Neuronal stem cell (in vitro differentiated cells): ENCODE data around the gene ATP5F1B.

Experiments
- DNase-seq: peaks from one replicate; pipeline ENCODE4 v3.0.0-alpha.2; 2013; ENCODE audit warnings: low spot score
- H2AFZ ChIP-seq: one replicate; pipeline ENCODE4 v1.6.1; 2013; ENCODE audit warnings: mild to moderate bottlenecking, low read length, inconsistent platforms
- H2AK5ac ChIP-seq: 2 replicates; pipeline ENCODE4 v1.6.1; 2013; ENCODE audit warnings: low read depth, mild to moderate bottlenecking, inconsistent platforms, low read length, moderate library complexity, mixed read lengths
- H2BK120ac ChIP-seq: 2 replicates; pipeline ENCODE4 v1.6.1; 2013; ENCODE audit warnings: low read depth, mild to moderate bottlenecking, inconsistent platforms, low read length, moderate library complexity, mixed read lengths
- H2BK12ac ChIP-seq: one replicate; pipeline ENCODE4 v1.6.1; 2013; ENCODE audit warnings: low read length, inconsistent platforms
- H2BK15ac ChIP-seq: 2 replicates; pipeline ENCODE4 v1.6.1; 2013; ENCODE audit warnings: mild to moderate bottlenecking, low read length, inconsistent platforms, mixed read lengths
- H2BK5ac ChIP-seq: one replicate; pipeline ENCODE4 v1.6.1; 2013; ENCODE audit warnings: inconsistent platforms, mild to moderate bottlenecking, low read length, moderate library complexity
- H3K14ac ChIP-seq: one replicate; pipeline ENCODE4 v1.6.1; 2013; ENCODE audit warnings: low read length, inconsistent platforms
- H3K18ac ChIP-seq: 2 replicates; pipeline ENCODE4 v1.6.1; 2013; ENCODE audit warnings: low read length, inconsistent platforms
- H3K23ac ChIP-seq: 2 replicates; pipeline ENCODE4 v1.6.1; 2013; ENCODE audit warnings: low read depth, mild to moderate bottlenecking, mixed read lengths, low read length, inconsistent platforms; ENCODE audit not compliant: poor library complexity
- H3K27ac ChIP-seq: replicated peaks from 3 replicates; pipeline ENCODE4 v1.5.1; 2013; ENCODE audit warnings: low read length, inconsistent platforms
- H3K27me3 ChIP-seq, 3 experiments: 2 replicates each; pipeline ENCODE4 v1.6.1; 2013; ENCODE audit warnings: low read length in 3 of 3, mild to moderate bottlenecking in 2 of 3, inconsistent platforms in 1 of 3, low read depth in 1 of 3, mixed read lengths in 1 of 3, moderate library complexity in 1 of 3; ENCODE audit not compliant: control insufficient read depth in 3 of 3, insufficient read depth in 3 of 3
- H3K36me3 ChIP-seq, 2 donors: replicated peaks in 1 of 2; 2 replicates each; pipeline ENCODE4 v1.6.1; 2013; ENCODE audit warnings: low read length in 2 of 2; ENCODE audit not compliant: control insufficient read depth in 2 of 2, insufficient read depth in 2 of 2
- H3K4ac ChIP-seq: 2 replicates; pipeline ENCODE4 v1.6.1; 2013; ENCODE audit warnings: inconsistent platforms, mild to moderate bottlenecking, low read length, moderate library complexity
- H3K4me1 ChIP-seq, 2 donors: 1 replicate in 1 of 2; 2 replicates in 1 of 2; pipeline ENCODE4 v1.6.1; 2013; ENCODE audit warnings: low read length in 2 of 2, low read depth in 1 of 2; ENCODE audit not compliant: control insufficient read depth in 2 of 2, insufficient read depth in 1 of 2
- H3K4me2 ChIP-seq: one replicate; pipeline ENCODE4 v1.6.1; 2013; ENCODE audit warnings: mild to moderate bottlenecking, low read length, inconsistent platforms; ENCODE audit not compliant: insufficient read depth, poor library complexity, severe bottlenecking
- H3K4me3 ChIP-seq, 2 donors: 2 replicates each; pipeline ENCODE4 v1.5.1; 2013; ENCODE audit warnings: low read length in 2 of 2, mild to moderate bottlenecking in 2 of 2, inconsistent platforms in 1 of 2, moderate library complexity in 1 of 2
- H3K79me1 ChIP-seq: one replicate; pipeline ENCODE4 v1.6.1; 2013; ENCODE audit warnings: low read depth, mild to moderate bottlenecking, inconsistent platforms, low read length, moderate library complexity
- H3K9ac ChIP-seq: one replicate; pipeline ENCODE4 v1.6.1; 2013; ENCODE audit warnings: mild to moderate bottlenecking, low read depth, low read length, inconsistent platforms; ENCODE audit not compliant: poor library complexity
- H3K9me3 ChIP-seq, 2 donors: replicated peaks in 1 of 2; 2 replicates each; pipeline versions ENCODE3 to v1.6.1; 2013; ENCODE audit warnings: low read length in 2 of 2, mild to moderate bottlenecking in 2 of 2, inconsistent platforms in 1 of 2, low read depth in 1 of 2, mixed read lengths in 1 of 2, moderate library complexity in 1 of 2; ENCODE audit not compliant: control insufficient read depth in 2 of 2, insufficient read depth in 1 of 2
- H4K8ac ChIP-seq: one replicate; pipeline ENCODE4 v1.6.1; 2013; ENCODE audit warnings: low read depth, mild to moderate bottlenecking, inconsistent platforms, low read length, moderate library complexity
- H4K91ac ChIP-seq: one replicate; pipeline ENCODE4 v1.6.1; 2013; ENCODE audit warnings: low read length, low read depth, mild to moderate bottlenecking, inconsistent platforms; ENCODE audit not compliant: poor library complexity
- WGBS, 2 donors: extraction: QIAGEN DNeasy Blood & Tissue Kit; methylation state at CpG; one replicate each; pipeline ENCODE4 v1.1.7; 2013; ENCODE audit warnings: missing lambda C conversion rate in 2 of 2, mixed read lengths in 1 of 2; ENCODE audit not compliant: insufficient read length in 2 of 2, insufficient replicate concordance in 1 of 2; ENCODE audit errors: extremely low coverage in 2 of 2; 5-methylcytosine and 5-hydroxymethylcytosine counted together

Gene ATP5F1B

GRCh38 chr12:56629459-56630179 is 16.2 kb downstream of the ATP5F1B start:
- peak overlapping the region; percentile 89 for H3K9ac ChIP-seq
- H3K18ac ChIP-seq: peak overlapping the region; percentile 96
- H2BK5ac ChIP-seq: peak overlapping the region; percentile 97
- H3K36me3 ChIP-seq: peaks cover 2 to 25% of the 10 kb centered on the region in 2 donors
- H2AK5ac ChIP-seq: peak overlapping the region; percentile 67
- peak overlapping the region; percentile 63 for H3K14ac ChIP-seq
- peak overlapping the region; percentile 66 for H3K4me2 ChIP-seq
- peak overlapping the region; percentile 89 to 99 for H3K4me3 ChIP-seq
- H3K4ac ChIP-seq: no peak overlapping the region
- no peak overlapping the region for H4K91ac ChIP-seq
- peak overlapping the region; percentile 66 for H3K27ac ChIP-seq
- H3K23ac ChIP-seq: peak overlapping the region; percentile 61
- no peak overlapping the region for H2BK15ac ChIP-seq
- H3K79me1 ChIP-seq: peaks cover 12% of the 10 kb centered on the region
- H2BK120ac ChIP-seq: peak overlapping the region; percentile 13
- H3K9me3 ChIP-seq: no peaks in the 10 kb centered on the region
- H3K4me1 ChIP-seq: peaks cover 27 to 29% of the 10 kb centered on the region in 2 donors
- H4K8ac ChIP-seq: no peak overlapping the region
- H2BK12ac ChIP-seq: no peak overlapping the region
- no CpG with 5 or more reads among the region's 46 CpGs for WGBS, 2 donors
- H3K27me3 ChIP-seq: no peaks in the 10 kb centered on the region
- DNase-seq: no peak
- peak overlapping the region; percentile 88 for H2AFZ ChIP-seq

DNA sequence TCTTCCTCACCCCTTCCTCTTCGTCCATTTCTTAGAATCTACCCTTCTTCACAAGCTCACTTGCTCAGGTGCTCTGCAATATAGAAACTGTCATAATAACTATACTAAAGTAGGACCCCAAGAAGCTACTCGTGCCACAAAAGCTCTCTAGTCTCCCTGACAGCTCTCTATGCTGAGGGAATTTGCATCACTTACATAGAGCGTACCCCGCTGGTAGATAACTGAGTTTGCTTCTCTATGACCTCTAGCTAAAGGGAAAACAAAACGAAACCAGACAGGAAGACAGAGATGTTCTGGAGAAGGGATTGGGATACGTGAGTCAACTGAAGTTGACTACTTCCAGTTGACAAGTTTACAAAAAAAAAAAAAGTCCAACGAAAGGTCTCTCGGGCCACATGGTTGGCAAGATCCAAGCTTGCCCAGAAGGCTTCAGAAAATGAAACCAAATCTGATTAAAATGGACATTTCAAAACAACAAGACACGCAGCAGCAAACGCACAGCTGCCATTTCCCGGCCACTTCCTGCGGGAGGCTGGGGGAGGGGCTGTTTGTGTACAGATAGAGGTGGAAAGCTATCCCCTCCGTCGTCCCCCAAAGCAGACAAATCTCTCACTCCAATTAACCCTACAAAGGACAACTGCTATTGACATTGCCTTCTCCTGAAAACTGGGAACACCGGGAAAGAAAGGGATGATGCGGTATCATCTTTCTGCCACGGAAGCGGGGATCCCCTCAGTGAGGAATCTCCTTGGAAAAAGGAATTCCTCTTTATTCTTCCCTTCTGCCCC is 16.9 kb downstream of the ATP5F1B start:
- H3K4me2 ChIP-seq: peak overlapping the region; percentile 66
- peak overlapping the region; percentile 97 for H2BK5ac ChIP-seq
- peaks cover 27 to 29% of the 10 kb centered on the region in 2 donors for H3K4me1 ChIP-seq
- H2AFZ ChIP-seq: peak overlapping the region; percentile 88
- H2BK120ac ChIP-seq: no peak overlapping the region
- H3K79me1 ChIP-seq: peaks cover 7% of the 10 kb centered on the region
- H2AK5ac ChIP-seq: peak overlapping the region; percentile 16
- H4K8ac ChIP-seq: no peak overlapping the region
- H3K18ac ChIP-seq: no peak overlapping the region
- H3K23ac ChIP-seq: no peak overlapping the region
- peaks cover 2 to 27% of the 10 kb centered on the region in 2 donors for H3K36me3 ChIP-seq
- no peak overlapping the region for H2BK15ac ChIP-seq
- no peak overlapping the region for H2BK12ac ChIP-seq
- peak overlapping the region; percentile 64 for H3K27ac ChIP-seq
- DNase-seq: no peak
- WGBS, 2 donors: no CpG with 5 or more reads among the region's 18 CpGs
- H3K27me3 ChIP-seq: no peaks in the 10 kb centered on the region
- H3K14ac ChIP-seq: no peak overlapping the region
- no peaks in the 10 kb centered on the region for H3K9me3 ChIP-seq
- H3K4me3 ChIP-seq: peak overlapping the region; percentile 89 to 99
- H3K4ac ChIP-seq: no peak overlapping the region
- H4K91ac ChIP-seq: no peak overlapping the region
- peak overlapping the region; percentile 89 for H3K9ac ChIP-seq

DNA sequence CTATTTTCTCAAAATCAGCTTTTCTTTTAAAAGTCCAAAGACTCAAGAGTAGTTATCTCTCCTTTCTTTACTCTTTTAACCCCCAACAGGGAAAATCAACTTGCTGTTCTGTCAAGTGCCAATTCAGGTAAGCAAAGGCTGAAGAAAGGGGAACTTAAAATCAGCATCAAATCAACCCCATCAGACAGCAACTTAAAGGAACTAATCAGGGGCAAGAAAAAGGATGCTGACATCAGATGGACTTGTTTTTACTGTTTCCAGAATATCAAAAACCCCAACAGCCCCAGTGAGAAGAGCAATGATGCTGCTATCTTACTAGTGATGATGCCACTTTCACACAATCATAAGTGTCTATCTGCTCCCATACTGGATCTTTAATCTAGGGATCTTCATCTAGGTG is 19.1 kb downstream of the ATP5F1B start:
- no peak overlapping the region for H2AK5ac ChIP-seq
- peaks cover 11% of the 10 kb centered on the region for H3K79me1 ChIP-seq
- no peaks in the 10 kb centered on the region for H3K27me3 ChIP-seq
- H2BK15ac ChIP-seq: no peak overlapping the region
- no peak overlapping the region for H4K91ac ChIP-seq
- H4K8ac ChIP-seq: no peak overlapping the region
- no peak overlapping the region for H3K9ac ChIP-seq
- no peak overlapping the region for H3K18ac ChIP-seq
- H2BK5ac ChIP-seq: no peak overlapping the region
- no peak overlapping the region for H3K4me2 ChIP-seq
- H3K27ac ChIP-seq: no peak overlapping the region
- H2BK120ac ChIP-seq: no peak overlapping the region
- H3K36me3 ChIP-seq: peaks cover 2 to 42% of the 10 kb centered on the region in 2 donors
- no peak overlapping the region for H2BK12ac ChIP-seq
- H2AFZ ChIP-seq: no peak overlapping the region
- H3K4ac ChIP-seq: no peak overlapping the region
- H3K9me3 ChIP-seq: no peaks in the 10 kb centered on the region
- DNase-seq: no peak
- no peak overlapping the region for H3K23ac ChIP-seq
- no peak overlapping the region for H3K14ac ChIP-seq
- no peak overlapping the region for H3K4me3 ChIP-seq
- H3K4me1 ChIP-seq: peaks cover 8 to 13% of the 10 kb centered on the region in 2 donors

- H3K4me3 ChIP-seq: no peak overlapping the region
- no peak overlapping the region for H2BK15ac ChIP-seq
- no peak overlapping the region for H3K14ac ChIP-seq
- H3K4me2 ChIP-seq: no peak overlapping the region
- H3K79me1 ChIP-seq: peaks cover 7% of the 10 kb centered on the region
- no peaks in the 10 kb centered on the region for H3K9me3 ChIP-seq
- H3K27me3 ChIP-seq: no peaks in the 10 kb centered on the region
- H3K4ac ChIP-seq: no peak overlapping the region
- no CpG with 5 or more reads among the region's 1 CpG for WGBS, 2 donors
- H3K27ac ChIP-seq: no peak overlapping the region
- no peak overlapping the region for H3K18ac ChIP-seq
- peaks cover 2 to 81% of the 10 kb centered on the region in 2 donors for H3K36me3 ChIP-seq
- H2AK5ac ChIP-seq: no peak overlapping the region
- H4K8ac ChIP-seq: no peak overlapping the region
- no peak overlapping the region for H3K23ac ChIP-seq
- no peak overlapping the region for H2BK12ac ChIP-seq
- peaks cover 0 to 2% of the 10 kb centered on the region in 2 donors for H3K4me1 ChIP-seq
- no peak for DNase-seq
- H2AFZ ChIP-seq: no peak overlapping the region
- no peak overlapping the region for H2BK120ac ChIP-seq
- H2BK5ac ChIP-seq: no peak overlapping the region
- H3K9ac ChIP-seq: no peak overlapping the region
- no peak overlapping the region for H4K91ac ChIP-seq
Measured at GRCh38 chr12:56622535-56622934, 23.2 kb downstream of the ATP5F1B start.
